Fibroblast of skin of left quadriceps (primary cell): ENCODE data around the gene NFAM1.

Source experiments
- DNase-seq, 2 experiments: peaks; one replicate each; pipeline ENCODE4 v3.0.0-alpha.2; 2013; ENCODE audit warnings: low read depth in 2 of 2

The NFAM1 gene, protein sequence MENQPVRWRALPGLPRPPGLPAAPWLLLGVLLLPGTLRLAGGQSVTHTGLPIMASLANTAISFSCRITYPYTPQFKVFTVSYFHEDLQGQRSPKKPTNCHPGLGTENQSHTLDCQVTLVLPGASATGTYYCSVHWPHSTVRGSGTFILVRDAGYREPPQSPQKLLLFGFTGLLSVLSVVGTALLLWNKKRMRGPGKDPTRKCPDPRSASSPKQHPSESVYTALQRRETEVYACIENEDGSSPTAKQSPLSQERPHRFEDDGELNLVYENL

DNA sequence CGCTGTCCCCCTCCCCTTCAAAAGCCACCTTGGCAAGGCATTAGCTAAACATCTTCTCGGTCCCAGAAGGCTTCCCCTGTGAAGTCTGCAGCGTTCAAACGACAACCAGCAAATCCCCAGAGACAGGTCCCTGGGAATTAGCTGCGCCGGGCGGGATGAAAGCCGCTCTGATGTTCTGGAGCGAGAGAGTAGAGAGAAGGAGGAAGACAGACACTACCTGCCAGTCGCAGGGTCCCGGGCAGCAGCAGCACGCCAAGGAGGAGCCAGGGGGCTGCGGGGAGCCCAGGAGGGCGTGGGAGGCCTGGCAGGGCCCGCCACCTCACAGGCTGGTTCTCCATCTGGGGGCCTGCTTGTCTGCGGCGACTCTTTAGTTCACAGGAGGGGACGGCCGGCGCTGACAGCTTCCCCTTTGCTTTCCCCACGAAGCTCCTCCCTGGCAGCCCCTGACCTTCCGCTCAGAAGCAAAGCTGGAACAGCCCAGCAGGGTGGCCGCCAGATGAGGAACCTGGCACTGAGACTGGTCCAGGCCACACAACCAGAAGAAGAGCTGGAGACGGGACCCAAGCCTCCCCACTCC lies at the start of gene NFAM1:
Gene NFAM1 (minus strand): TSS at position 384 of the 577 bp plus-strand sequence. CDS start 46 bp downstream, at position 338.
- no peak for DNase-seq

DNA sequence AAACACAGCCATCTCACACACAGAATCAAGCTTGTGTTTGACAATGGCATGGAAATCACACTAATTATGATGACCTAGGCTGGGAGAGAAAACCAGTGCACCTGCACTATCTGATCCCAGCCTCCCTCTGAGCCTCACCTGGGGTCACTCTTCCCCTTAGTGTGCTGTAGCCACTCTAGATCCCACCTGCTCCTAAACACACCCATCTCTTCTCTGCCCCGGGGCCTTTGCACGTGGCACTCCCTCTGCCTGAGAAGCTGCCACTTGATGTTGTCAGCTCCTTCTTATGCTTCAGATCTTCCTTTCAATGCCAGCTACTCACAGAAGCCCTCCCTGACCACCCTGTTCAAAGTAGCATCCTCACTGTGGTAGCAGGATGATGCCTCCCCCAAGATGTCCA lies 42.9 kb upstream of the NFAM1 start:
- DNase-seq, result no peak

DNA sequence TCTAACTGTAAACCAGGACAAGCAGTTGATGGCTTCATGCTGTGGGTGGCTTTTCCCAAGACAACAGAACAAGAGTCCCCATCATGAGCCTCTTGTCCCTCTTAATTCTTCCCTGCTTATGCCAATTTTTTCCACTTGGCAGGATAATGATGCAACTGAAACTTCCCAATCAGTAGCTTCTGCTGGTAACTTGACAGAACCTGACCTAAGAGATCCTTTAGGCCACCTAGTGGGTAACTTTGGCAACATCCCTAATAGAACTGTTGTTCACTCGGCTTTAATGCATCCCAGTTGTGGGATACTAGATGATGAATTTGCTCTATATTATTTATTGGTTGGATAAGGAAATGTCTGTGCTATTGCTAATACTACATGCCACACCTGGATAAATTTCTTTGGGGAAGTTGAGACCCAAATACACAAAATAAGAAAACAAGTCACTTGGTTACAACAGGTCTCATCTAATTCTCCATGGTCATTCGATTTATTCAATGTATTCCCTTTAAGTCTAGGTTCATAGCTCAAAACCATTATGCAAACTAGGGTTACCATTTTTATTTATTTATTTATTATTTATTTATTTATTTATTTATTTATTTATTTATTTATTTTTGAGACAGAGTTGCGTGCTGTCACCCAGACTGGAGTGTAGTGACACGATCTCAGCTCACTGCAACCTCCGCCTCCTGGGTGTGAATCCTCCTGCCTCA lies 41.4 kb upstream of the NFAM1 start:
- DNase-seq, result peak; percentile 42 to 55

DNA sequence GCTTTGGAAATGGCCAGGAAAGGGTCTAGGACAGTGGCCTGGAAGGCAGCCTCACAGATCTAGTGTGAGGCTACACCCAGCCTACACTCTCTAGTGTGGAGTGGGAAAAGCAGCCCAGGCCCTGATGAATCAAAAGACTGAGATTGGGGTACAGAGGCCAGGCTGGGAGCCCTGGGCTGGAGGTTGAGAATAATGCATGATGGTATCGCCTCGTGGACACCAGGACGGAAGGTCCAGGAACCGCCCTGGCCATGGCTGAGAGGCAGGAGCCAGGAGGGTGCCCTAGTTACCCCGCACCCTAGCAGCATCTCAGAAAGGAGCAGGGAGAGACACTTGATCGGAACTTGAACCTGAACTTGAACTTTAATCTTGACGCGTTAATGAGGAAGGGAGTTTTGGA lies 40.5 kb upstream of the NFAM1 start:
- no peak for DNase-seq

DNA sequence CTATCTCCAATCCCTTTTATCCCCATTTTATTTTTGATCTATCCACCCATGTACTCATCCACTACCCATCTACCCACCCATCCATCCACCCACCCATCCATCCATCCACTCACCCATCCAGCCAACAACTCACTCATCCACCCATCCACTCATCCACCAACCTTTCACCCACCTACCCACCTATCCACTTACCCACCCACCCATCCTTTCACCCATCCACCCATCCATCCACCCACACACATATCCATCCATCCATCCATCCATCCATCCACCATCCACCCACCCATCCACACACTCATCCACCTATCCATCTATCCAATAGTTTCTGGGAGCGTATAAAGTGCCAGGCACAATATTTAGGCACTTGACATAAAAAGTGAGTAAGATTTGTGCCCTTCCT lies 39.2 kb upstream of the NFAM1 start:
- no peak for DNase-seq

DNA sequence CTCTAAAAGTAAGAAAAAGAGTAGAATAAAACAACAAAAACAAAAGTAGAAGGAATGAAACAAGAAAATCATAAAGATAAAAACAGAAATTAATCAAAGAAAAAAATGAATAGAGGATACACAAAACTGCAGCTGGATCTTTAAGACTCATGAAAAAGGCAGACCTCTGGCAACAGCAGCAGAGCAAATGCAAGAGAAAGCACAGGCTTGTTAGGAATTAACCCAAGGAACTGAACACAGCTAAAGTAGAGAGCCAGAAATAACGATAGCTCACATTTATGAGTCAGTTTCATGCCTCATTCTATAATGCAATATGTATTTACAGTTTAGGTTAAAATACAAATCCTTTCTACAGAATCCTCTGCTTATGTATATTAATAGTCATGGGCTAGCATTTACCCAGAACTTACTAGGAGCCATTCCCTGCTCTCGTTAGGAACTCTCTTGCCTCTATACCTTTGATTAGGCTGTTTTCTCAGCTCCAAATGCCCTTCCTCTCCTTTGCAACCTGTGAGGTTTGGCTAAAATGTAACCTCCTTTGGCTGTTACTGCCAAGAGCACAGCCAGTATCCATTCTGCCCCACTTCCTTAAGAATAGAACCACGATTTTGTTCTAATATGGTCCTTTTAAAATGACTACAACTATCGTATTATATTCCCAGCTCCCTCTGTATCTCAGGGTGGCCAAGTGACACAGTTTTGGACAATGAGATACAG lies 38.3 kb upstream of the NFAM1 start:
- no peak for DNase-seq

DNA sequence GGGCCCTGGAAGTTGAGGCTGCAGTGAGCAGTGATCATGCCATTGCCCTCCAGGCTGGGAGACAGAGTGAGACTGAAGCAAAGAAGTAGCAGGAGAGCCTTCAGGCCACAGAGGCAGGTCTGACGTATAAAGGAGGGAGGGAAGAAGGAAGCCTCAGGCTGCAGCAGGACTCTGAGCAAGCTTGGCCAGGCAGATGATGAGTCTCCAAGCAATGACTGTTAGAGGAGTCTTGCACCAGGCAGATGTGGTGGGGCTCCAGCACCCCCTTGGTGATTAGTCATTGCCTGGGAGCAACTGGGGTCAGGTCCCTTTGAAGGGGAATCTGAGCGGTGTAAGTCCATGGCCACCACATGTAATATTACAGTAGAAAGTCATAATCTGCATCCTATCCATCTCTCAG lies 36.6 kb upstream of the NFAM1 start:
- no peak for DNase-seq

DNA sequence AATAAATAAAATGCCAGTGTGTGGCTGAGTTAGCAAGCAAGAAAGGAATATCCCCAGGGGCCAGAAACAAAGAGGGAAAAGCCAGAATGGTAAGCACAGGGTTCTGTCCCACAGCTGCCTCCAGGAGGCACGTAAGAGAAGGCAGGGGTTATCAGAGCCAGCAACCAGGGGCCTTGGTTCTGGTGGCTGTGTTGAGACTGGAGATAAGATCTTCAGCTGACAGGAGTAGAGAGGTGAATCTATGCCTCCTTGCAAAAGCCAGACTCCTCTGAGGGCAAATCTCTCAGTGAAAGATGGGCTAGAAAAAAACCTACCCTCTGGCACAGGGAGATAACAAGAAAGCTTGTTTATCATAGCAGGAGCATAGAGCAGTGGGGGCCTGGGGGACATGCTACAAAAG lies 29.8 kb upstream of the NFAM1 start:
- DNase-seq, result no peak

DNA sequence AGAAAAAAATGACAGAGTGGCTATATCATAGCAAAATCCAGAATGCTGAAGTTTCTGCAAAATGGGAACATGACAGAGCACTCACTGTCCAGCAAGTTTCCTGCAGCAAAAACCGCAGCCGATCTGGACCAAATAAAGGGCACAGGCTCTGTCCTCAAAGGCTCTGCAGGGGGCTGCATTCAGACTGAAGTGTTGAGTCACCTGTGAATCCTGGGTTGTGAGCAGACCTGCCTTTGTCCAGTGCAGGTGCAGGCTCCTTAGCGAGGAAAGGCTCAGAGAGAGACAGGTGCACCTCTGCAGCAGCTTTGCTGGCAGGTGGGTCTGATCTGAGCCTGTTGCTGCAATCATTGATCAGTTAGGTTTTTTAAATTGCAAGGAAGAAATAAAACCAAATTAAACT lies 29.3 kb upstream of the NFAM1 start:
- DNase-seq, result no peak

DNA sequence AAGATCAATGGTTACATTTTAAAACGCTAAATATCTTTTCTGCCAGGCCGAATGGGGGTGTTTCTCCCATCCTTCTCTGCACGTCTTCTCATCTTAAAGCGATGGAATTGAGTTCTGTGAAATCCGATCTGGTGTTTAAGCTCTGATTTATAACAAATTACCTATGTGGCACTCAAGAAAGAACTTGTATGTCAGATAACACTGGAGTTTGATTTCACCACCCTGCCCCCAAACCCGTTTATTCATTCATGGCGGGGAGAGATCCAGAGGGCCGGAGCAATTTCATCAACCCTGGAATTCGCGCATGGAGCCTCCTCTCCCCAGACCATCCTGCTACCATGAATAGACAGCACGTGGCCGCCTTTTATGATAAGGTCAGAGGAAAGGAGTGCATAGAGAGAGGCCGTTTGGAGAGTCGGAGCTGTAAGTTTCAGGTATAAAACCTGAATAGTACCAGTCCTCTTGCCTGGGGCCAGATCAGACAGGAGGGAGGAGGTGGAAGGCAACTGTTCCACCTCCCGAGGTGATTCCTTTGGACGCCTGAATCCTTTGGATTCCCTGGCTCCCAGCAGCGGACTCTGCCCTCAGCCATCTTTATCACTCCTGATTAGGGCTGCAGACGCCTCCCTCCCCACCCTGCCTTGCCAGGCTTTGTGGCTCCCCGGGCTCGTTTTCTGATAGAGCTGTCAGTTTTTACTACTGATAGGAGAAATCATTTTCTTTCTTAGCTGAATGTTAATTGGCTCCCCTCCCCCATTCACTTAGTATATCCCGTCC lies 27.3 kb upstream of the NFAM1 start:
- no peak for DNase-seq

DNA sequence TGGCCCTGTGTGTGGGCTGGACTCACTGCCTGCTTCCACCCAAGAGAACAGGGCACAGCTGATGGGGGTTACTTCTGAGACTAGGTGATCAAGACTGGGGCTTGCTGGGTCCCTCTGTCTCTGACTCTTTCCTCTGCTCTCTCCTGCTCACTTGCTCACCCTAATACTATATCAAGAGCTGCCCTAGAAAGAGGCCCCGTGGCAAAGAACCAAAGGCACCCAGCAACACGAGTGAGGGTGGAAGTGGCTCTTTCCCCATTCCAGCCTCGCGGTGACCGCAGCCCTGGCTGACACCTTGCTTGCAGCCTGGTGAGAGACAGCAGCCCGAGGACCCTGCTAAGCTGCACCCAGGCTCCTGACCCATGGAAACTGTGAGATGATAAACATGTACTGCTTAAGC lies 20.7 kb upstream of the NFAM1 start:
- DNase-seq, result no peak

DNA sequence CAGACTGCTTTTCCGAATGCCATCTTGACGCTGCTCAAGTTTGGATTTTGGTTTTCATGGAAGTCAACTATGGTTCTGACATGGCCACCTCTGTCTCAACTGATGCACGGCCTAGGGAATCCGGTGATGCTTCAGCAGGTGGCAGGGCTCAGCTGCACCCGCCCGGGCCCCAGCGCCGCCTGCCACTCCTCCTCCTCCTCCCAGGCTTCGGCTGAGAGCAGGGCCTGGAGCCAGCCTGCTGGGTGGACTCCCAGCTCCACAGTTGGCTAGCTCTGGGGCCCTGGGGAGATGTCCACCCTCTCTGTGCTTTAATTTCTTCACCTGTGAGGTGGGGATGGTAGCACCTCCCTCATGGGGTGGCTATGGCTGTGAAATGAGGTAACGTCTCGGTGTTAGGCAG lies 20.3 kb upstream of the NFAM1 start:
- DNase-seq, result no peak

DNA sequence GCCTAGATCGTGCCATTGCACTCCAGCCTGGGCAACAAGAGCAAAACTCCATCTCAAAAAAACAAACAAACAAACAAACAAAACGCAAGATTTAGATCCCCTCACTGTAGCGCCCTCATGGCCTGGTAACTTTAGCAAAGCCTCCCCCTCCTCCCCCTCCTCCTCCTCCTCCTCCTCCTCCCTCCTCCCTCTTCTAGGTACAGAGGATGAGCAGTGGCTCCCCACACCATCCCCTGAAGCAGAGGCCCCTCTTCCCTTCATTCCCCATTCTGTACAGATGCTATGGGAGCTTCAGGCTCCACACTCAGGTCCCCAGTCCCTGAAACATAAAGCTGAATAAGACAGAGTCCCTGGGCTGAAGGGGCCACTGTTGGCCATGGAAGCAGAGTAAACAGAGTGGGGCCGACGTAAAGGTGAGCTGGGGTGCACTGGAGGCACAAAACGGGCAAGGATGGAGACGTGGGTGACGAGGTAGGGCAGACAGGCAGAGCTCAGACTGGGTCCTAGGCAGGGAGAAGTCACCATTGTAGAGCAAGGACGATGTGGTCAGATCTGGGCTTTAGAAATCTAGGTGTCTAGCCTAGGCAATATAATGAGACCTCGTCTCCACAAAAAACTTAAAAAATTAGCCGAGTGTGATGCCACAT lies 19.4 kb upstream of the NFAM1 start:
- DNase-seq, result no peak

DNA sequence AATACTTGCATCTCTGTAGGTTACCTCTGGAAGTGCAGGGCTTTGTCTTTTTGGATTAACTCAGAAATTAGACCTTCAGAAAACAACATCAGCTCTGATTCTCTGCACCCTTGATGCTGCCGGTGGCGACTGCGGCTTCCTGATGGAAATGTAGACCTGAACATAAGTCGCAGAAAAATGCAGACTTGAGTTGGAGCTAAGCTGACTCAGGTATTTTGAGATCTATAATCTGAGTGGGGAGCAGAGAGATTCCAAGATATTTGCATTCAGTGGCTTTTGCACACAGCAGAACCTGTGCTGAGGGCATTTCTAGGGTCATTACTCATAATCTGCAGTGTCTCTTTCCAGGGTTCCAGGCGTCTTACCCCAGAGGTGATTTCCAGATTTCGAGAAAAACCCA lies 18.7 kb upstream of the NFAM1 start:
- DNase-seq, result no peak

DNA sequence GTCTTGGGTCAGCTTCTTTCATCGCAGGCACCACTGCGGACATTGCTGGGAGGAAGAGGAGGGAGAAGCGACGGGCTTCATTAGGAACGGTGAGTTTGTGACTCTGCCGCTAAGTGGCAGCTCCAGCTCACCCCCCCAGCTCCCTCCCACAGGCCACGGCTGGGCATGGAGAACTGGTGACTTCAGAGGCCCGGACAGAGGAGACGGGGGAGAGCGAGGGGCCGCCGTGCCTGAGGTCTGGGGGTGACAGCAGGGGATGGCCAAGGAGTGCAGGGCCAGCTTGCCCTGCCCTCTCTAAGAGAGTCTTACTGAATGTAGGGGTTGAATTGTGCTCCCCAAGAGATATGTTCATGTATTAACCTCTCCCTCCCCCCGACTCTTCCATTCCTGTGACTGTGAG lies 13.9 kb upstream of the NFAM1 start:
- DNase-seq, result no peak

DNA sequence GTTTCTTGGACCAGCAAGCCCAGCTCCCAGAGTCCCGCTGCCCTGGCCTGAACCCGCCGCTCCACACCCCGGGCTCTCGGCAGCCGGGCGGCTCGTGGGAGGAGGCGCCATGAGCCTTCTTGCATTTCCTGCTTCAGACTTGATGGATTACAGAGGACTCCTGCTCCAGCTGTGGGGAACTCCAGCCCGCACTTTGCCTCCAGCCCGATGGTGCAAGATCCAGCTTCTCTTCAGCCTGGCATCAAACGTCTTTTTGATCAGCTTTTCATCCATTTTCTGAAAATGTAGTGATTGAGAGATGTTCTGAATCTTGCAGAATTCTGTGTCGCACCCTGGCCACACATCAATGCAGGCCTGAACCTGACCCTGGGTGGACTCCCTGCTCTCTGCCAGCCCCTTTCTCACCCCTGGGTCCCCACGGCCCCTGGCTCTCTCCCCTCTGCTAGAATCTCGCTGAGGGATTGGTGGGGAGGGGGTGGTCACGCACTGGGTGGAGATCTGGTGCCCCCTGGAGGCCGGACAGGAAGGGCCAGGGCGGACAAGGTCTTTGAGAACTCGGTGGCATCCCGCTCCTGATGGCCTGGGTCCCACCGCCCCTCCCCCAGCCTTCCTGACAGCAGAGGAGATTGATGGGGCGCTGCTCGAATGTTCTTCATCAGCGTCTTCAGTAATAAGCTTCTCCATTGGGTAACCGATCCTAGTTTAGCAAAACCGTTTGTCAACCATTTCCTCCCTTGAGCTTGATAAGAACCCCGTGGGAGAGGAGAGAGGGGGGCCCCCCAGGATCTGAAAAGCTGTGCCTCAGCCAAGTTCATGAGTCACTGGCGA lies 12.1 kb upstream of the NFAM1 start:
- peak; percentile 82 to 84 for DNase-seq

DNA sequence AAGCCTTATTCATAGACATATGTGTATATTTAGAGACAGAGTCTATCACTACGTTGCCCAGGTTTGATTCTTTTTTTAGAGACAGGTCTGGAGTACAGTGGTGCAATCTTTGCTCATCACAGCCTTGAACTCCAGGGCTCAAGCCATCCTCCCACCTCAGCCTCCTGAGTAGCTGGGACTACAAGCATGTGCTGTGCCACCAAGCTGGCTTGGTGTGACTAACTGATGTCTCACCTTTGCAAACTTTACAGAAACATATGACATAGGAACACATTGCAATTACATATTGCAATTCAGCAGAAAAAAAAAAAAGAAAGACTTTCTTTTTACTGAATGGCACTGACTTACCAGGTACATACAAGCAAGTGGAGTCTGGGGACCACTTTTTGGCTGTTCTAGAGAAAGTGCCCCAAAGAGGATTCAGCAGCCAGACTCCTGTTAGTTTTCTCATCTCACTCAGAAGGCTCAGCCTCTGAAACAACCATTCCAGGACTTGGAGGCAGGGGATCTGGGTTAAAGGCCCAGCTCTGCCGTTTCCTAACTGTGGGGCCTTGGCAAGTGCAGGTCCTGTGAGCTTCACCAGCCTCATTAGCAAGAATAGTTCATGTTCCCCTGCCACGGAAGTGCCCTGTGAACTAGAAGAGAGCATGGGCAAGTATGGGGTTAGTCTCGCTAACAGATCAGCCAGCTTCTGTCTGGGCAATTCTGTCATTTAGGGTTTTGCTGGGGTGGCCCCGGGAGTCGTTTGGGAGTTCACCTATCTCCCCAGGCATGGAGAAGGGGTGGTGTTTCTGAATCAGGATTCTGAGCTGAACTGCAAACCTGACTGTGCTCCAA lies 11.3 kb upstream of the NFAM1 start:
- no peak for DNase-seq

DNA sequence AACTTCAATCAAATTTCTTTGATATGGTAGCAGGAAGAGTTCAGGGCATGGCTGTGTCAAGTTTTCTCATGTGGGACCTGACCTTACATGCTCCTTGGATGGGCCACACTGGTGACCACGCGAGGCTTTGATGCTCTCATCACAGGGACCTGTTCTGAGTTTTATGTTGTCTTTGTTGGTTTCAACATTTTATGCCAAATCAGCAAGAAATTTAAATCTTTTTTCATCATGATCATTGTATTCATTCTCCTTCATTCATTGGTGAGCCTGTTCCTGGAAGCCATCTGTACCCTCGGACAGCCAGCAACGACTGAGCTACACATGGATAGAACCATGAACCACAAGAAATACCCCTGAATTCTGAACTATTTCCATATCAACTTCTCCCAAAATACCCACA lies 10.5 kb upstream of the NFAM1 start:
- DNase-seq, result no peak

DNA sequence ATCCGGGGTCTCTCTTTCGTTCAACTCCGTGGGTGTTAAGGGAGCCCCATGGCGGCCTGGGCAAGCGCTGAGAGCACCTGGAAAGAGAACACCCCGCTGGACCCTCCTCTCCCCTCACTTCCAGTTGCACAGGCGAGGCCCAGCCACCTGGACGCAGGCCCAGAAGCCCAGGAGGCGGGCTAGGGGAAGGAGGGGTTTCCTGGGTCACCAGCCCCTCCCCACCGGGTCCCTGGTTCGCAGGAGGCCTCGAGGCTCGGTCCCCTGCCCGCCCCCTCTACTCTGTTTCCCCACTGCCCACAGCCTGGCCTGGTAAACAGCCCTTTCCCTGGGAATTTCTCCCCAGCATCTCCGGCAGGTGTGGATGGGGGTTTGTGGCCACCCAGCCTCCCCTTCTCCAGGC lies 8.5 kb upstream of the NFAM1 start:
- DNase-seq, result no peak
